Stimulated activated CD4-positive, alpha-beta T cell treated with anti-CD3 and anti-CD28 coated beads, TNF-alpha, amount 100 ng/mL, for 4 hours (primary cell): ENCODE results near the gene PRICKLE4.

Source experiments
- DNase-seq, 3 experiments: peaks; one replicate each; pipeline ENCODE4 v3.0.0-alpha.2; 2020; ENCODE audit warnings: low read depth in 3 of 3

PRICKLE4 gene

GRCh38 chr6:41780551-41781365, at the start of gene PRICKLE4:
PRICKLE4 (plus strand) TSS chr6:41780782; CDS start chr6:41783474, 2,692 bp downstream.
- DNase-seq = no peak

DNA sequence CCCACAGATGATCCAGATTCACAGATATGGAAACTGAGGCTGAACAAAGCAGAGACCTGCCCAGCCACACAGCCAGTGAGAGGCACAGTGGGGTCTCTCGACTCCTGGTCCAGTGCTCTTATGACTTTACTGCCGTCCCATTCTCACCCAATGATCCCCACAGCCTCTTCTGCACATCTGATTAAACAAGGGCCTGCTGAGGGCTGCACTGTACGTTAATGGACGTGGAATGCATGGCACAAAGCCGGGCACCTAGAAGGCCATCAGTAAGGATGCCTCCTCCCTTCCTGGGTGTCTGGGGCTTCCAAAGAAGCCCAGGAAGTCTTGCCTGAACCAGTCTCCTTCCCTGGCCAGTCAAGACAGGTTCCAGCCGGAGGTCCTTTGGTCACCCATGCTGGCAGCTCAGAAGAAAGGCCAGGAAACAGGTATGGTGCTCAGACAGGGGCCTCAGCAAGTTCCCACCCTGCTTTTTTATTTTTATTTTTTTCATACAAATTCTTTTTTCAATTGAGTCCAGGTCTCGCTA, 49.0 kb upstream of the PRICKLE4 start:
- DNase-seq = no peak

- no peak for DNase-seq
Measured at GRCh38 chr6:41732149-41732548, 48.4 kb upstream of the PRICKLE4 start.

GRCh38 chr6:41732591-41733359, 47.8 kb upstream of the PRICKLE4 start:
- peak; percentile 18 to 38 (median 22) for DNase-seq

GRCh38 chr6:41733360-41733706, 47.2 kb upstream of the PRICKLE4 start:
- no peak for DNase-seq

DNA sequence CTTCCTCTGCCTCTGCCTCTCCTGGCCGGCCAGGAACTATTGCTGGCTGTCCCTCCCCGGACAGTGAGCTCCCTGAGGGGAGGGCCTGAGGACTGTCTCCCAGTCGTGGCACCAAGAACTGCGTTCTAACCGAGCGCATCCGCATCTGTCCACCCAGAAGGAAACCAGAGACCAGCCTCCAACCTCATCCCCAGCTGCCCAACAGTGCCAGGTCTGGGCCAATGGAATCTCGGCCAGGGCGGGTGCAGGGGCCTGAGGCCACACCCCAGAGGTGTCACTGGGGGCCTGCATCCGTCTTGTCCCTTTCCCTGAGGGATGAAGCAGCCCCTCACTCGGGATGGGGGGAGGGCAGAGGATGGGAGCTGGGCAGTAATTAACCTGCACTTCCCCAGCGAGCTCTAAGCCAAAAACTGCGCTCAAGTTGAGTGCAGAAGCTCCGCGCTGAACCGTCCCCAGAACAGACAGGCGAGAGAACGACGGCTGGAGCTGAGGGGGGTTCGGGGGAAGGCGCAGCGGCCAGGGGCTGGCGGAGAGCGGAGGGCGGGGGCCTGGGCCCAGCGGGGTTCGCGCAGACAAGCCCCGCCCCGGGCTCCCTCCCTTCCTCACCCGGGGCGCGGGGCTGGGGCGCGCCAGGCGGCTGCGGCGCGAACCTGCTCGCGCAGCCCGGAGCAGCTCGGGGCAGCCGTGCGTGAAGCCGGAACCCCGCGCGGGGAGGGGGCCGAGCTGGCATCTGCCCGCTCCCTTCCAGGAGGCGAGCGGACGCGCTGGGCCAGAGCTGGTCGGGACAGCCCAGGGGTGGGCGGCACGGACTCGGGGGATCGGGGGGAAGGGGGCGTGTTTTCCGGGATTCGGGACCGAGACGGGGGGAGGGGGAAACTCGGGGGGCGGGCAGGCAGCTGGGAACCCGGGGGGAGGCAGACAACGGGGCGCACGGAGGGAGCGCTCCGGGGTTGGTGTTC, 46.6 kb upstream of the PRICKLE4 start:
- peak; percentile 33 to 40 (median 38) for DNase-seq

DNA sequence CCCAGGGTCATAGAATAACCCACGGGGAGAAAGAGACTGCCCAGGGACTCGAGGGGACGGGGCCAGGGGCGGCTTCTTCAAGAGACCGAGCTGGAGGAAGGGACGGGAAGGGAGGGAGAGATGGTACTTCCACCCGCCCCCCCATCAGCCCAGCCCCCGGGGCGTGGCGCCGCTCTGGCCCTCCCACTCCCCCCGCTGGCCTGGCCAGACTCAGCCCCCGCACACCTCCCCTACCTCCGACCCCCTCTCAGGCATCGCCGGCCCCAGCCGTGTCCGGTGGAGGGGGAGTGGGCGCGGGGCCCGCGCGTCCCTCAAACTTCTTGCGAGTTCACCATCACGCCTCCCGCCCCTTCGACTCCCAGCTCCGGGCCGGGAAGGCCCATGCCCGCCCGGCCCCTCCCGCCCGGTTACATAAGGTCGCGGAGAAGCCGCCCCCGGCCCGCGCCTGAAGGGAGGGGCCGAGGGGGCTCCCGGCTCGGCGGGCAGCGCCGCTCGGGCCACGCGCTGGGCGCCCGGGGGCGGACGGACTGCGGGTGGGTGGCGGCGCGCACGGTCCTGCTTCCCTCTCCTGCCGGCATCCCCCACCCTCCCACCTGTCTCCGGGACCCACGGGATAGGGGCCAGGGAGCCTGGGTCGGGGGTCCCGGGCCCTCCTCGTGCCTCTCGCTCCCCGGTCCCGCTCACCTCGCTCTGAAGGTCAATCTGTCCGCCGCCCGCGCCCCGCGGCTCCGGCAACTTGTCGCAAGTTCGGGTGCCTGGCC, 45.7 kb upstream of the PRICKLE4 start:
- peak; percentile 46 to 50 (median 46) for DNase-seq

DNA sequence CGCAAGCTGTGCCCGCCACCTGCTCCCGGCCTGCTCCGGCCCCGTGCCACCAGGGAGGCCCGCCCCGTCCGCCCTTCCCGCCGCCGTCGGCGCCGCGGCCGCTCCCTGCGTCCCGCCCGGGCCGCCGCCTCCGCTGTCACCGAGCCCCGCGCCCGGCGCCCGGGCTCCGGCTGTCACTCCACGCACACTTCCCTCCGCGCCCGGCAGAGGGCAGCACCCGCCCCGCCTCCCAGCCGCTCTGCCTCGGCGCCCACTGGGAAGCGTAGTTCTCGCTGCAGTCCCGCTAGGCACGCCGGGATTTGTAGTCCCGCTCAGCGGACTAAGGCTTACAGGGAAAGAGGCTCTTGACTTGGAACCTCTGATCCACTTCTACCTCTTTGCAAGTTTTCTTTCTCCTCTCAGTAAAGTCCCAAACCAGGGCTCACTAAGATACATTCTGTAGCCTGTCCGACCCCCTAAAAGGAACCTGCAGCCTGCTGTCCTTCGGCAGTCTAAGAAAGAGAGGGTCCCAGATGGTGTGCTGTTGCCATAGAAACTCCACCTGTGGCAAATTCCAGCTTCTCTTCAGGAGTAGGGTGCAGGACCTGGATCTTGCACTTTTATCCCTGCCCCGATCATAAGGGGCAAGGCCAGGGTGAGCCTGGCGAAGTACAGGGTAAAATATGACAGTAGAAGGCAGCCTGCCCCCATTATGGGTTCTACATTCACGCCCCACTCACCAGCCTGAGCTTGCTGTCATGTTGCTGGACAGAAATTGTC, 45.0 kb upstream of the PRICKLE4 start, which contains the start of gene TFEB:
Gene TFEB (minus strand): TSS at position 182 of the 759 bp plus-strand sequence. CDS start 44,395 bp downstream, outside the sequence.
- DNase-seq = peak; percentile 87 to 93 (median 91)

- DNase-seq = no peak
Measured at GRCh38 chr6:41736186-41736733, 44.3 kb upstream of the PRICKLE4 start.

GRCh38 chr6:41736800-41737555, 43.6 kb upstream of the PRICKLE4 start:
- DNase-seq = no peak

DNA sequence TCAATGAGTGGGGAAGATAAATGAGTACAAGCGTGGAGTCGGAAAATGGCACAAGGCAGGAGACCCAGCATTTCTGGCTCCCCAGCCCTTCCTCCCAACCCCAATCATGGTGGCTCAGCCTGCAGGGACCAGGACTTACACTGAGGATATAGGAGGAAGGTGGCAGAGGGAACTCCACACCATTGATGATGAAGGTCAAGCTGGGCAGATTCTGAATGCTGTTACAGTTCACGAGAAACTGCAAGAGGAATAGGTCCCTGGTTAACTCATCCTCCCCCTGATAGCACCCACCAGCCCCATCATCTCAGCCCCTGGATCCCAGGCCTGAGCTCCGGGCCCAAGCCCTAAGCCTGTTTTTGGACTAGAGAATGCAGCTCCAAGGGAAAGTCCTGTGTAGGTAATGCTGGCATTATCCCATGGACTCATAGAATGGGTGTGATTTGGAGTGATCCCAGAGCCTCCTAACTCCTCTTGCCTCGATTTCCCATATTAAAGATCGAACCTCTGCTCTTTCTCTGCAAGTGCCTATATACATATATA, 42.9 kb upstream of the PRICKLE4 start:
- no peak for DNase-seq

DNA sequence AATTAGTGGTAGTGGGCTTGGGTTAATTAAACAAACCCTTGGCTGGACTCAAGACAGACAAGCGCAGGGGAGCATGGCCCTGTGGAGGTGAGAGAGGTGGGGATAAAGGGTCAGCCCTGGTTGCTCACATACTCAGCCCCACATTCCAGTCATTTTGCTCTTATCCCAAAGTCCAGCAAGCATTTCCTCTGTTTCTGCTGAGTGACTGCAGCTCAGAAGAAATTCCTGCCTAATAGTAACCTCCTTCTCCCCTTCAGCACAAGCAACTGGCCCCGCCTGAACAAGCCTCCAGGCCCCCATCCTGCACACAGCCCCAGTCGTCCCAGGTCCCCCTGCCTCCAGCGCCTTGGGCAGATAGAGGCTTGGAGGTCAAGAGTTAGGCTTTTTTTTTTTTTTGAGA, 41.5 kb upstream of the PRICKLE4 start:
- DNase-seq = no peak

DNA sequence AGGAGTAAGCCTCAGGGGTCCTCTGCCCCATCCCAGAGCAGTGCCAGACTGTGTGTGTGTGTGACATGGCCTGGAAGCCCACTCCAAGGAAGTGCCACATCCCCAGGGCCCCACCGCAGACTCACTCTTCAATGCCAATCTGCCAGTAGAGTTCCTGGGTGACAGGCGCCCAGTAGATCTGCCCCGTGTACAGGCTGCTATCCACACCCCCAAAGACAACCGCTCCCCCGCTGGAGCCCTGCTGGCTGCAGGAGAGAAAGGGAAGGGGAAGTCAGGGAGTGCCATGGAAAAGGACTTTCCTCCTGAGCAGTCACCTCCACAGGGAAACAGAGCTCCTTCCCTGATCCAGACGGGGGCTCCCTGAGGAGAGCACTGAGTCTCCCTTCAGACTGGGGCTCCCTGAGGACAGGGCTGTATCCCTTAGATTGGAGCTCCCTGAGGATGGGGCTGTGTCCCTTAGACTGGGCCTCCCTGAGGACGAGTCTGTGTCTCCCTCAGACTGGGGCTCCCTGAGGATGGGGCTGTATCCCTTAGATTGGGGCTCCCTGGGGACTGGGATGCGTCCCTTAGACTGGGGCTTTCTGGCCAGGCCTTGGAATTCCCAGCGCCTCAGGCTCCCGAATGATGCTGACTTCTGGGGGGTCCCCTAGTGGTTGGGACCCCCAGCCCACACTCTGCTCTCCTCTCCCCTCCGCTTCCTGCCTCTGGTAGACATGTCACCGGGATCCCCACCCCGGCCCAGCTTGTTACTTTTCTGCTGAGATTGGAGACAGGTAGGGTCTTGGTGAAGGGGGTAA, 40.0 kb upstream of the PRICKLE4 start:
- no peak for DNase-seq

- DNase-seq = no peak
Measured at GRCh38 chr6:41741625-41742490, 38.7 kb upstream of the PRICKLE4 start.

DNA sequence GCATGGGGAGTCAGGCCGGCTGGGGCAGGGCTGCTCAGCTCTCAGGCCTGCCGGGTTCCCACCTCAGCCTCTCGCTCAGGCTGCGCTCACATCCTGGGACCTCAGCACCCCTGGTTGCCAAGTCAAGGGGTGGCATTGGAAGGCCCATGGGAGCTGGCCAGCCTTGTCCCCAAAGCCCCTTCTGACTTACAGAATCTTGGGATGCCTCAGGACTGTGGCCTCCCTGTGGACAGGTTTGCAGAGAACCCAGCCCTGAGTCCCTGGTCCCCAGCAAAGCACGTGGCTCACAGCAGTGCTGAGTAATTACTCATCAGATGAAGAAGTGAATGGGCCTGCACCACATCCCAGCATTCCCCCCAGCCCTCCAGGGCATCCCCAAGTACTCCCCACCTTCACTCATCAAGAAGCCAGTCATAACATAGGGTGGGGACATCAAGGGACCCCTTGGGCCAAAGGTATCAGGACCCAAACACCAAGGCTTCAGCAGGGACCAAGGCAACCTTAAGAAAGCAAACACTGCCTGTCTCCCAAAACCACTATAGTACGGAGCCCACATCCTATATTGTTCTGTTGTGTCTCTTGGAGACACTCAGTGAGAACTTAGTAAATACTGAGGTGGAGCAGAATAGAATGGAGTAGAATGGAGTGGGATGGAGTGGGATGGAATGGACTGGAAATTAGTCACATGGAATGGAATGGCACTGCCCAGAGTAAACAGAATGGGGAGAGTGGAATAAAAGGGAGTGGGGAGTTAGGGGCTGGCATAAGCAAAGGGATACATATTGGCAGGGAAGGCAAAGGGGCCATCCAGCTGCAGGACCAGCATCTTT, 37.0 kb upstream of the PRICKLE4 start:
- DNase-seq = no peak

- DNase-seq = no peak
Measured at GRCh38 chr6:41744236-41744787, 36.3 kb upstream of the PRICKLE4 start.
